ENCODE data around the gene PLEKHG3. TPM values are rescaled to one million over a fixed set of nuclear protein-coding genes. Genes with fewer than 3 reads are reported as not detected.

The PLEKHG3 gene
- polyA plus RNA-seq, 1 donor (not counting 4 experiments of a cell fraction or from before 2014, with no cell fraction given), result 71.0 TPM

DNA sequence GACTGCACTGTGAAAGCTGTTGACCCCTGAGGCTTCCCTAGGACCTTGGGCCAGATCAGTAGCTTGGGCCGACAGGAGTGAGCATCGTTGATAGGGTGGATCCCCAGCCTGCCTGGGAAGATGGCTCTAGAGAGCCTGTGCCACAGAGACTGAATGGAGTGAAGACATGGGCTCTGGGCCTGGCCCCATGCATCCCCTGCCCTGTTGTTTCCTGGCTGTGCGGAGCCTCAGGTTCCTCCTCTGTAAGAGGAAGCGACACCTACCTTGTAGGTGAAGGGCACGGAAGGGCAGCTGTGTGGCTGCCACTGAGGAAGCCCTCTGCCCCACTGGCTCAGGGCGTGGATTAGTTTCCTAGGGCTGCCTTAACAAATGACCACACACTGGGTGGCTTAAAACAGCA lies 23.9 kb downstream of the PLEKHG3 start:
- Histone ChIP-seq H3K4me3 (ENCODE audit: control insufficient read depth in 2 of 3, extremely low read depth in 1 of 3, insufficient read depth in 2 of 3, low read depth in 1 of 3, low read length in 3 of 3) (no peak overlapping the region), H3K27ac (ENCODE audit: control insufficient read depth, insufficient read depth, low read length) (peak overlapping the region; percentile 10), H4K20me1 (ENCODE audit: control insufficient read depth, extremely low read depth, insufficient read depth, low read length) (peaks cover 4% of the 10 kb centered on the region), H3K9ac (ENCODE audit: control insufficient read depth, extremely low read depth, insufficient read depth, low read length) (no peak overlapping the region), H2AFZ (ENCODE audit: control insufficient read depth, low read length) (no peak overlapping the region), H3K9me1 (ENCODE audit: control insufficient read depth, extremely low read depth, insufficient read depth, low read length) (peaks cover 3% of the 10 kb centered on the region), H3K4me2 (ENCODE audit: control insufficient read depth, extremely low read depth, insufficient read depth, low read depth, low read length) (no peak overlapping the region), H3K4me1 (ENCODE audit: control insufficient read depth, extremely low read depth, insufficient read depth, low read length) (peaks cover 40% of the 10 kb centered on the region), H3K36me3 (ENCODE audit: control insufficient read depth in 2 of 2, extremely low read depth in 1 of 2, insufficient read depth in 2 of 2, low read length in 2 of 2) (peaks cover 51 to 64% of the 10 kb centered on the region in 2 experiments), H3K27me3 (ENCODE audit: control insufficient read depth, extremely low read depth, insufficient read depth, low read length) (no peaks in the 10 kb centered on the region), H3K9me3 (ENCODE audit: control insufficient read depth, low read depth, low read length) (no peaks in the 10 kb centered on the region), H3K79me2 (ENCODE audit: control insufficient read depth, insufficient read depth, low read length) (peaks cover 92% of the 10 kb centered on the region)
- no peak for DNase-seq (ENCODE audit: low read depth, low spot score)
- FAIRE-seq, result no peak
- dilution Hi-C loops (cut with MboI; ENCODE audit: extremely low pct_ligation_motif_present, low sequenced_read_pairs), result no loop called here
- TF ChIP-seq EZH2 (IDR thresholded peaks at IDR 0.05; ENCODE audit: low read length), result no peak
- TF ChIP-seq CTCF (optimal IDR thresholded peaks at IDR 0.05 in 1 of 3, IDR thresholded peaks at IDR 0.05 in 1 of 3, conservative IDR thresholded peaks at IDR 0.05 in 1 of 3; ENCODE audit: extremely low read depth in 1 of 3, insufficient read depth in 2 of 3, low read length in 3 of 3), result no peak

DNA sequence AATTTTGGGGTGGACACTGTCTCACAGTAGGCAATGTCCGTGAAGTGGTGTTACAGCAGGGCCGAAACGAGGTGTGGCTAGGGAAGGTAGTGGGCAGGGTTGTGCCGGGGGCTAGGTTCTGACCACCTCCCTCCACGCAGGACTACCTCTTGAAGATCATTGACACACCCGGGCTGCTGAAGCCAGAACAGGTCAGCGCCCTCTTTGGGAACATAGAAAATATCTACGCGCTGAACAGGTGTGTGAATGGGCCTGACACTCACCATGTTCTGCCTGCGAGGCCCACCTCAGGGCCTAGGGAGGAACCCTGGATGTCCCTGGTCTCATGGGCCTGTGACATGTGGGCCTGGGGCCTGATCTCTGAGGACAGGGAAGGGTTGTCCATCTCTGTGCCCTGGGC lies 24.6 kb downstream of the PLEKHG3 start:
- Histone ChIP-seq H4K20me1 (ENCODE audit: control insufficient read depth, extremely low read depth, insufficient read depth, low read length) (peaks cover 4% of the 10 kb centered on the region), H3K4me2 (ENCODE audit: control insufficient read depth, extremely low read depth, insufficient read depth, low read depth, low read length) (no peak overlapping the region), H3K9me3 (ENCODE audit: control insufficient read depth, low read depth, low read length) (no peaks in the 10 kb centered on the region), H3K27me3 (ENCODE audit: control insufficient read depth, extremely low read depth, insufficient read depth, low read length) (no peaks in the 10 kb centered on the region), H3K27ac (ENCODE audit: control insufficient read depth, insufficient read depth, low read length) (no peak overlapping the region), H3K4me3 (ENCODE audit: control insufficient read depth in 2 of 3, extremely low read depth in 1 of 3, insufficient read depth in 2 of 3, low read depth in 1 of 3, low read length in 3 of 3) (no peak overlapping the region), H3K4me1 (ENCODE audit: control insufficient read depth, extremely low read depth, insufficient read depth, low read length) (peaks cover 33% of the 10 kb centered on the region), H3K9me1 (ENCODE audit: control insufficient read depth, extremely low read depth, insufficient read depth, low read length) (peaks cover 3% of the 10 kb centered on the region), H2AFZ (ENCODE audit: control insufficient read depth, low read length) (no peak overlapping the region), H3K36me3 (ENCODE audit: control insufficient read depth in 2 of 2, extremely low read depth in 1 of 2, insufficient read depth in 2 of 2, low read length in 2 of 2) (peaks cover 55 to 70% of the 10 kb centered on the region in 2 experiments), H3K9ac (ENCODE audit: control insufficient read depth, extremely low read depth, insufficient read depth, low read length) (no peak overlapping the region), H3K79me2 (ENCODE audit: control insufficient read depth, insufficient read depth, low read length) (peaks cover 91% of the 10 kb centered on the region)
- FAIRE-seq, result no peak
- TF ChIP-seq EZH2 (IDR thresholded peaks at IDR 0.05; ENCODE audit: low read length) (no peak), CTCF (optimal IDR thresholded peaks at IDR 0.05 in 1 of 3, IDR thresholded peaks at IDR 0.05 in 1 of 3, conservative IDR thresholded peaks at IDR 0.05 in 1 of 3; ENCODE audit: extremely low read depth in 1 of 3, insufficient read depth in 2 of 3, low read length in 3 of 3) (no peak)
- dilution Hi-C loops (cut with MboI; ENCODE audit: extremely low pct_ligation_motif_present, low sequenced_read_pairs), result no loop called here
- DNase-seq (ENCODE audit: low read depth, low spot score), result no peak

Data from keratinocyte (primary cell).